H1 (cell line): ENCODE results near the gene KLHL29. TPM values are rescaled to one million over a fixed set of nuclear protein-coding genes. Genes with fewer than 3 reads are reported as not detected.

Experiments used
- CTCF ChIA-PET: fragments of 300-600 bp; sonication (Branson Sonifier 250); formaldehyde crosslinking; loops from one replicate; lab custom pipeline; 2021; ENCODE audit not compliant: partially characterized antibody; lab: Charles Lee
- POLR2A ChIA-PET: fragments of 300-600 bp; sonication (Branson Sonifier 250); formaldehyde crosslinking; loops from one replicate; lab custom pipeline; 2021; ENCODE audit warnings: inconsistent platforms; ENCODE audit not compliant: partially characterized antibody; lab: Charles Lee
- DNase-seq, 2 experiments: peaks; one replicate each; pipeline versions ENCODE4 v3.0.0 to v3.0.0-alpha.2; 2010 to 2022; ENCODE audit warnings: low spot score in 2 of 2, low read depth in 1 of 2, mixed read lengths in 1 of 2
- FAIRE-seq: peaks from 2 replicates; lab custom pipeline; 2011; peaks lifted over from hg19 to GRCh38; lab: Jason Lieb, UNC
- H2AFZ ChIP-seq: 2 replicates; pipeline ENCODE4 v1.8.1; 2012; ENCODE audit warnings: low read length, inconsistent platforms
- H2AK5ac ChIP-seq: 2 replicates; pipeline ENCODE4 v1.6.1; 2013; ENCODE audit warnings: low read depth, low read length
- H2BK120ac ChIP-seq: replicated peaks from 2 replicates; pipeline ENCODE3; 2013; ENCODE audit warnings: low read depth, low read length, inconsistent platforms
- H2BK12ac ChIP-seq: 2 replicates; pipeline ENCODE4 v1.6.1; 2013; ENCODE audit warnings: low read depth, low read length
- H2BK15ac ChIP-seq: 2 replicates; pipeline ENCODE4 v1.6.1; 2013; ENCODE audit warnings: low read length
- H2BK20ac ChIP-seq: 2 replicates; pipeline ENCODE4 v1.6.1; 2013; ENCODE audit warnings: low read length
- H2BK5ac ChIP-seq: 2 replicates; pipeline ENCODE4 v1.6.1; 2013; ENCODE audit warnings: low read depth, low read length
- H3K14ac ChIP-seq: 2 replicates; pipeline ENCODE4 v1.6.1; 2013; ENCODE audit warnings: inconsistent platforms; ENCODE audit not compliant: insufficient read length
- H3K18ac ChIP-seq: 2 replicates; pipeline ENCODE4 v1.6.1; 2013; ENCODE audit warnings: low read length; ENCODE audit errors: extremely low read depth
- H3K23ac ChIP-seq: 2 replicates; pipeline ENCODE4 v1.6.1; 2013; ENCODE audit warnings: inconsistent platforms; ENCODE audit not compliant: insufficient read length
- H3K23me2 ChIP-seq: 2 replicates; pipeline ENCODE4 v1.6.1; 2013; ENCODE audit warnings: low read depth, low read length
- H3K27ac ChIP-seq: 2 replicates; pipeline ENCODE4 v1.6.1; 2011; ENCODE audit warnings: low read depth, low read length, inconsistent platforms
- H3K27me3 ChIP-seq, 4 experiments: replicated peaks in 1 of 4; 1 replicate in 1 of 4; 2 replicates in 3 of 4; pipeline versions ENCODE4 v1.6.1 to v1.8.1; 2011 to 2013; ENCODE audit warnings: low read length in 3 of 4, mild to moderate bottlenecking in 3 of 4, inconsistent platforms in 2 of 4, mixed read lengths in 2 of 4, moderate library complexity in 1 of 4; ENCODE audit not compliant: control insufficient read depth in 3 of 4, insufficient read depth in 3 of 4; ENCODE audit errors: extremely low read depth in 1 of 4
- H3K36me3 ChIP-seq, 4 experiments: 2 replicates each; pipeline versions ENCODE4 v1.6.1 to v1.8.1; 2011 to 2013; ENCODE audit warnings: mild to moderate bottlenecking in 4 of 4, low read length in 3 of 4, moderate library complexity in 2 of 4, control low read depth in 1 of 4, inconsistent platforms in 1 of 4; ENCODE audit not compliant: insufficient read depth in 4 of 4, control insufficient read depth in 2 of 4
- H3K4ac ChIP-seq: replicated peaks from 2 replicates; pipeline ENCODE3; 2013; ENCODE audit warnings: low read length, low read depth, mixed read lengths, inconsistent platforms; ENCODE audit not compliant: insufficient read length
- H3K4me1 ChIP-seq, 4 experiments: replicated peaks in 1 of 4; 1 replicate in 1 of 4; 2 replicates in 3 of 4; pipeline versions ENCODE4 v1.6.1 to v1.8.1; 2011 to 2013; ENCODE audit warnings: low read length in 3 of 4, inconsistent platforms in 2 of 4, mixed read lengths in 1 of 4; ENCODE audit not compliant: insufficient read depth in 4 of 4, control insufficient read depth in 3 of 4
- H3K4me2 ChIP-seq, 2 experiments: 2 replicates each; pipeline versions ENCODE4 v1.6.1 to v1.8.1; 2011 to 2013; ENCODE audit warnings: low read depth in 2 of 2, low read length in 2 of 2, control low read depth in 1 of 2, inconsistent platforms in 1 of 2, mild to moderate bottlenecking in 1 of 2; ENCODE audit not compliant: insufficient read depth in 1 of 2
- H3K4me3 ChIP-seq, 4 experiments: fragments of 200-600, 300-600 bp in 1 of 4; sonication (generic), shearing (Covaris generic), sonication (Bioruptor Twin) in 1 of 4; 2 replicates each; pipeline versions ENCODE4 v1.5.1 to v1.8.1; 2011 to 2016; ENCODE audit warnings: low read length in 4 of 4, low read depth in 3 of 4, control low read depth in 2 of 4, inconsistent platforms in 2 of 4, mild to moderate bottlenecking in 2 of 4, mixed read lengths in 1 of 4, moderate library complexity in 1 of 4; ENCODE audit not compliant: insufficient read depth in 2 of 4; ENCODE audit errors: extremely low read depth in 1 of 4
- H3K56ac ChIP-seq: replicated peaks from 2 replicates; pipeline ENCODE3; 2013; ENCODE audit warnings: low read depth, mild to moderate bottlenecking, mixed read lengths, low read length, inconsistent platforms; ENCODE audit not compliant: insufficient read length
- H3K79me1 ChIP-seq: 2 replicates; pipeline ENCODE4 v1.6.1; 2013; ENCODE audit warnings: low read depth, low read length, control low read depth
- H3K79me2 ChIP-seq, 2 experiments: 2 replicates each; pipeline versions ENCODE4 v1.6.1 to v1.8.1; 2012 to 2013; ENCODE audit warnings: low read length in 2 of 2, mild to moderate bottlenecking in 2 of 2, inconsistent platforms in 1 of 2; ENCODE audit not compliant: insufficient read depth in 2 of 2, control insufficient read depth in 1 of 2
- H3K9ac ChIP-seq, 4 experiments: replicated peaks in 1 of 4; 1 replicate in 1 of 4; 2 replicates in 3 of 4; pipeline versions ENCODE4 v1.6.1 to v1.8.1; 2011 to 2013; ENCODE audit warnings: low read depth in 3 of 4, low read length in 3 of 4, control low read depth in 2 of 4, mild to moderate bottlenecking in 2 of 4, moderate library complexity in 2 of 4, inconsistent platforms in 1 of 4; ENCODE audit errors: extremely low read depth in 1 of 4
- H3K9me3 ChIP-seq, 2 experiments: 2 replicates each; pipeline versions ENCODE4 v1.6.1 to v1.8.1; 2012 to 2013; ENCODE audit warnings: mild to moderate bottlenecking in 2 of 2, moderate library complexity in 2 of 2, control low read depth in 1 of 2, inconsistent platforms in 1 of 2, low read depth in 1 of 2, low read length in 1 of 2, mixed read lengths in 1 of 2; ENCODE audit not compliant: insufficient read depth in 2 of 2
- H4K20me1 ChIP-seq, 2 experiments: replicated peaks in 1 of 2; 2 replicates each; pipeline versions ENCODE3 to v1.8.1; 2011 to 2013; ENCODE audit warnings: inconsistent platforms in 2 of 2, low read length in 2 of 2, mild to moderate bottlenecking in 1 of 2; ENCODE audit not compliant: insufficient read depth in 2 of 2, control insufficient read depth in 1 of 2
- H4K5ac ChIP-seq: 2 replicates; pipeline ENCODE4 v1.6.1; 2013; ENCODE audit warnings: low read length, low read depth, mixed read lengths, inconsistent platforms; ENCODE audit not compliant: insufficient read length
- H4K8ac ChIP-seq: 2 replicates; pipeline ENCODE4 v1.8.0; 2013; ENCODE audit warnings: mild to moderate bottlenecking, moderate library complexity, low read length, inconsistent platforms; ENCODE audit not compliant: insufficient read depth; ENCODE audit errors: extremely low read depth
- H4K91ac ChIP-seq: replicated peaks from 2 replicates; pipeline ENCODE3; 2013; ENCODE audit warnings: low read length, mixed read lengths, inconsistent platforms; ENCODE audit not compliant: insufficient read length
- CTCF ChIP-seq, 3 experiments: IDR thresholded peaks; 1 replicate in 2 of 3; 2 replicates in 1 of 3; pipeline versions ENCODE4 v1.5.1 to v1.6.1; 2011; ENCODE audit warnings: low read length in 3 of 3, mild to moderate bottlenecking in 3 of 3, inconsistent platforms in 2 of 3, low read depth in 1 of 3, moderate library complexity in 1 of 3; ENCODE audit not compliant: insufficient read depth in 1 of 3; ENCODE audit errors: control extremely low read depth in 1 of 3
- EGR1 ChIP-seq: IDR thresholded peaks from 2 replicates; pipeline ENCODE4 v1.6.1; 2011; ENCODE audit warnings: low read depth, low read length, borderline replicate concordance
- RAD21 ChIP-seq, 2 experiments: IDR thresholded peaks in 1 of 2; conservative IDR thresholded peaks in 1 of 2; 2 replicates each; pipeline ENCODE4 v1.6.1; 2011; ENCODE audit warnings: low read depth in 2 of 2, low read length in 2 of 2, improper control_type of control experiment in 1 of 2, inconsistent platforms in 1 of 2, mild to moderate bottlenecking in 1 of 2, moderate library complexity in 1 of 2
- TEAD4 ChIP-seq: IDR thresholded peaks from 2 replicates; pipeline ENCODE4 v1.6.1; 2012; ENCODE audit warnings: low read depth, low read length, inconsistent platforms, mixed read lengths
- WGBS, 2 experiments: shearing (Covaris generic) in 1 of 2; methylation state at CpG; one replicate each; pipeline versions ENCODE4 v1.1.6 to v1.1.7; 2013 to 2015; ENCODE audit warnings: low lambda C conversion rate in 2 of 2, mixed read lengths in 2 of 2, inconsistent platforms in 1 of 2, low coverage in 1 of 2, missing lambda C conversion rate in 1 of 2; ENCODE audit not compliant: insufficient replicate concordance in 2 of 2, insufficient coverage in 1 of 2, insufficient read length in 1 of 2; ENCODE audit errors: extremely low coverage in 1 of 2, missing lambda C conversion rate in 1 of 2; 5-methylcytosine and 5-hydroxymethylcytosine counted together
- polyA plus RNA-seq, 7 experiments: library from polyadenylated mRNA; depleted of rRNA in 3 of 7; stranded (reverse) in 5 of 7; unstranded in 2 of 7; fragments of >200 nt in 5 of 7; fragments of 200-250 nt in 2 of 7; gene quantifications; 1 replicate in 5 of 7; 2 replicates in 1 of 7; 4 replicates in 1 of 7; pipeline versions ENCODE4 v1.2.1 to v1.2.3, GENCODE V29; 2011 to 2013; ENCODE audit warnings: missing spikeins in 2 of 7, mixed read lengths in 2 of 7
- total RNA-seq: library from RNA; stranded (reverse); fragmentation: NEBNext Ultra II Directional; extraction: Animal tissue kit (Norgen Biotek cat#: 25700); gene quantifications from 2 replicates; pipeline ENCODE4 v1.2.1, GENCODE V29; 2021

The KLHL29 gene
- total and polyA plus RNA-seq, 2 of the 8 experiments (the other 6 are each of a cell fraction or from before 2014, with no cell fraction given) = 1.1 to 4.7 TPM

- Histone ChIP-seq H2AK5ac (no peak overlapping the region), H3K4me3 (no peak overlapping the region), H3K36me3 (no peaks in the 10 kb centered on the region), H2BK15ac (no peak overlapping the region), H3K18ac (no peak overlapping the region), H3K23ac (no peak overlapping the region), H3K27me3 (no peaks in the 10 kb centered on the region; a peak in 1 of 7 replicates), H3K14ac (no peak overlapping the region), H3K4me2 (no peak overlapping the region), H3K27ac (no peak overlapping the region), H3K9ac (no peak overlapping the region), H2BK120ac (no peak overlapping the region), H4K20me1 (no peaks in the 10 kb centered on the region), H3K4me1 (peaks cover 0 to 3% (median 0%) of the 10 kb centered on the region in 4 experiments; a peak in 1 of 7 replicates), H2AFZ (no peak overlapping the region), H3K23me2 (no peaks in the 10 kb centered on the region), H4K91ac (no peak overlapping the region), H3K9me3 (peaks cover 0 to 8% of the 10 kb centered on the region in 2 experiments; a peak in 2 of 4 replicates), H2BK20ac (no peak overlapping the region), H3K56ac (no peak overlapping the region)
- 79% methylated on average over 17 of the region's 17 CpGs; no CpG with 5 or more reads in 1 of the 2 experiments for WGBS, 2 experiments
- FAIRE-seq (no peak), DNase-seq (no peak)
- POLR2A ChIA-PET = interaction anchor here (0.9 kb wide), 1 partner anchor 31 kb away, joined by 4 read pairs; no protein-coding TSS in a partner anchor
- TF ChIP-seq CTCF (IDR thresholded peaks at IDR 0.05; ENCODE audit: control extremely low read depth in 1 of 3, insufficient read depth in 1 of 3, low read depth in 1 of 3, low read length in 3 of 3) = peak in 1 of 3 experiments; percentile 3; a peak in 1 of 4 replicates
- TF ChIP-seq RAD21 (IDR thresholded peaks at IDR 0.05 in 1 of 2, conservative IDR thresholded peaks at IDR 0.05 in 1 of 2; ENCODE audit: low read depth in 2 of 2, low read length in 2 of 2) = peak in 1 of 2 experiments; percentile 24; a peak in 1 of 4 replicates
- no peak for TF ChIP-seq TEAD4
- TF ChIP-seq EGR1 = no peak
- TF ChIP-seq, all 59 proteins: peak for 2
- no peak overlapping the region for H4K8ac ChIP-seq
- H4K5ac ChIP-seq = no peak overlapping the region
- peak overlapping the region; percentile 39; the same call in 1 of the 2 replicates for H2BK12ac ChIP-seq
- no peak overlapping the region for H3K4ac ChIP-seq
- H3K79me1 ChIP-seq = no peaks in the 10 kb centered on the region
- no peak overlapping the region; the same call in 1 of the 2 replicates for H2BK5ac ChIP-seq
- CTCF ChIA-PET = interaction anchor here (0.9 to 8.8 kb wide), 10 partner anchors 10 to 60 kb away, joined by 3 to 148 read pairs (median 4); no protein-coding TSS in a partner anchor
- H3K79me2 ChIP-seq = no peaks in the 10 kb centered on the region
Measured at GRCh38 chr2:23626701-23627230, 241.8 kb downstream of the KLHL29 start.
